HL-60 (cell line): Measurements from ENCODE around the gene LY6G5C.

Source experiments
- GABPA ChIP-seq: IDR thresholded peaks from 2 replicates; pipeline ENCODE4 v1.6.1; 2012; ENCODE audit warnings: low read depth
- TF ChIP-seq, protein P1 (sequence below): IDR thresholded peaks from one replicate; pipeline ENCODE4 v1.5.1; 2011; ENCODE audit warnings: low read length, control low read depth, inconsistent platforms; ENCODE audit not compliant: insufficient read depth

GRCh38 chr6:31723245-31723979 lies 42.5 kb upstream of the LY6G5C start, which contains the start of gene MPIG6B:
- TF ChIP-seq, protein P1, sequence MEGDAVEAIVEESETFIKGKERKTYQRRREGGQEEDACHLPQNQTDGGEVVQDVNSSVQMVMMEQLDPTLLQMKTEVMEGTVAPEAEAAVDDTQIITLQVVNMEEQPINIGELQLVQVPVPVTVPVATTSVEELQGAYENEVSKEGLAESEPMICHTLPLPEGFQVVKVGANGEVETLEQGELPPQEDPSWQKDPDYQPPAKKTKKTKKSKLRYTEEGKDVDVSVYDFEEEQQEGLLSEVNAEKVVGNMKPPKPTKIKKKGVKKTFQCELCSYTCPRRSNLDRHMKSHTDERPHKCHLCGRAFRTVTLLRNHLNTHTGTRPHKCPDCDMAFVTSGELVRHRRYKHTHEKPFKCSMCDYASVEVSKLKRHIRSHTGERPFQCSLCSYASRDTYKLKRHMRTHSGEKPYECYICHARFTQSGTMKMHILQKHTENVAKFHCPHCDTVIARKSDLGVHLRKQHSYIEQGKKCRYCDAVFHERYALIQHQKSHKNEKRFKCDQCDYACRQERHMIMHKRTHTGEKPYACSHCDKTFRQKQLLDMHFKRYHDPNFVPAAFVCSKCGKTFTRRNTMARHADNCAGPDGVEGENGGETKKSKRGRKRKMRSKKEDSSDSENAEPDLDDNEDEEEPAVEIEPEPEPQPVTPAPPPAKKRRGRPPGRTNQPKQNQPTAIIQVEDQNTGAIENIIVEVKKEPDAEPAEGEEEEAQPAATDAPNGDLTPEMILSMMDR: no peak
- TF ChIP-seq GABPA: no peak
